Neural cell (in vitro differentiated cells): ENCODE results near the gene DRD1. TPM values are rescaled to one million over a fixed set of nuclear protein-coding genes. Genes with fewer than 3 reads are reported as not detected.

Experiments
- H2AFZ ChIP-seq: fragments of 200-600, 300-800 bp; sonication (generic), shearing (Covaris generic); 2 replicates; pipeline ENCODE4 v1.6.0; 2014; ENCODE audit warnings: low read depth, mild to moderate bottlenecking, antibody characterized with exemption, low read length, moderate library complexity
- H3F3A ChIP-seq: fragments of 200-600 bp; shearing (Covaris generic); 2 replicates; pipeline ENCODE4 v1.6.1; 2016; ENCODE audit warnings: mild to moderate bottlenecking, moderate library complexity, mixed read lengths, antibody characterized with exemption, low read length; ENCODE audit not compliant: insufficient read depth, poor library complexity, severe bottlenecking
- H3K27ac ChIP-seq: fragments of 200-600, 300-800 bp; sonication (generic), shearing (Covaris generic); 2 replicates; pipeline ENCODE4 v1.5.1; 2014; ENCODE audit warnings: mild to moderate bottlenecking, low read length, moderate library complexity
- H3K27me3 ChIP-seq: fragments of 300-800, 200-600 bp; sonication (generic), shearing (Covaris generic); 2 replicates; pipeline ENCODE4 v1.6.0; 2014; ENCODE audit warnings: mild to moderate bottlenecking, low read depth, low read length, moderate library complexity; ENCODE audit not compliant: insufficient read depth
- H3K36me3 ChIP-seq: fragments of 300-800, 200-600 bp; sonication (generic), shearing (Covaris generic); 2 replicates; pipeline ENCODE4 v1.5.1; 2014; ENCODE audit warnings: mild to moderate bottlenecking, antibody characterized with exemption, low read length, moderate library complexity; ENCODE audit not compliant: insufficient read depth
- H3K4me2 ChIP-seq: fragments of 300-800, 200-600 bp; sonication (generic), shearing (Covaris generic); 2 replicates; pipeline ENCODE4 v1.6.0; 2014; ENCODE audit warnings: mild to moderate bottlenecking, low read length
- H3K4me3 ChIP-seq: fragments of 300-800, 200-600 bp; sonication (generic), shearing (Covaris generic); 2 replicates; pipeline ENCODE4 v1.5.1; 2014; ENCODE audit warnings: mild to moderate bottlenecking, low read length, moderate library complexity
- H3K79me2 ChIP-seq: fragments of 200-600 bp; shearing (Covaris generic); replicated peaks from 2 replicates; pipeline ENCODE4 v1.6.0; 2014; ENCODE audit warnings: mild to moderate bottlenecking, low read length, moderate library complexity; ENCODE audit not compliant: insufficient read depth
- H3K9ac ChIP-seq: fragments of 300-800, 200-600 bp; sonication (generic), shearing (Covaris generic); 2 replicates; pipeline ENCODE4 v1.6.1; 2016; ENCODE audit warnings: mild to moderate bottlenecking, low read length, mixed read lengths
- H3K9me2 ChIP-seq: fragments of 200-600 bp; shearing (Covaris generic); 2 replicates; pipeline ENCODE4 v1.6.1; 2016; ENCODE audit warnings: mild to moderate bottlenecking, low read length, mixed read lengths; ENCODE audit not compliant: insufficient read depth
- H3K9me3 ChIP-seq: fragments of 200-600, 300-800 bp; sonication (generic), shearing (Covaris generic); 2 replicates; pipeline ENCODE4 v1.6.1; 2016; ENCODE audit warnings: mild to moderate bottlenecking, mixed run types, low read length, moderate library complexity, mixed read lengths
- H4K20me1 ChIP-seq: fragments of 200-600 bp; shearing (Covaris generic); 2 replicates; pipeline ENCODE4 v1.6.1; 2016; ENCODE audit warnings: mild to moderate bottlenecking, mixed run types; ENCODE audit not compliant: insufficient read depth
- CTCF ChIP-seq: fragments of 450-650 bp; IDR thresholded peaks from 2 replicates; pipeline ENCODE4 v1.5.1; 2014; ENCODE audit warnings: antibody characterized with exemption, mild to moderate bottlenecking, moderate library complexity; ENCODE audit not compliant: poor library complexity, severe bottlenecking
- EP300 ChIP-seq: fragments of 450-650 bp; conservative IDR thresholded peaks from 2 replicates; pipeline ENCODE4 v1.6.1; 2014; ENCODE audit warnings: antibody characterized with exemption, mild to moderate bottlenecking, moderate library complexity; ENCODE audit not compliant: poor library complexity, severe bottlenecking
- EZH2 ChIP-seq: fragments of 200-600, 300-800 bp; shearing (Covaris generic), sonication (generic); IDR thresholded peaks from 2 replicates; pipeline ENCODE4 v1.6.1; 2014; ENCODE audit warnings: antibody characterized with exemption, low read length, borderline replicate concordance, mild to moderate bottlenecking; ENCODE audit not compliant: insufficient read depth, poor library complexity, severe bottlenecking
- MXI1 ChIP-seq: fragments of 450-650 bp; conservative IDR thresholded peaks from 2 replicates; pipeline ENCODE4 v1.6.1; 2014; ENCODE audit warnings: antibody characterized with exemption, mild to moderate bottlenecking; ENCODE audit not compliant: poor library complexity, severe bottlenecking
- POLR2AphosphoS5 ChIP-seq: IDR thresholded peaks from 2 replicates; pipeline ENCODE4 v1.6.1; 2012
- RAD21 ChIP-seq: fragments of 450-650 bp; conservative IDR thresholded peaks from 2 replicates; pipeline ENCODE4 v1.6.1; 2014; ENCODE audit warnings: antibody characterized with exemption, mild to moderate bottlenecking, moderate library complexity
- REST ChIP-seq: IDR thresholded peaks from 2 replicates; pipeline ENCODE4 v1.6.1; 2012; ENCODE audit warnings: borderline replicate concordance
- SMC3 ChIP-seq: fragments of 450-650 bp; conservative IDR thresholded peaks from 2 replicates; pipeline ENCODE4 v1.6.1; 2014; ENCODE audit warnings: antibody characterized with exemption, mild to moderate bottlenecking, moderate library complexity; ENCODE audit not compliant: poor library complexity
- TAF1 ChIP-seq: IDR thresholded peaks from 2 replicates; pipeline ENCODE4 v1.6.1; 2012; ENCODE audit warnings: low read depth
- polyA plus RNA-seq: library from polyadenylated mRNA; depleted of rRNA; stranded (reverse); fragments of >200 nt; gene quantifications from 2 replicates; pipeline ENCODE4 v1.2.3, GENCODE V29; 2014

The DRD1 gene
- polyA plus RNA-seq, 1 donor from 2014 or later, result 0.33 TPM

GRCh38 chr5:175468892-175469291 lies 24.9 kb upstream of the DRD1 start:
- Histone ChIP-seq H3K79me2 (no peaks in the 10 kb centered on the region), H3K9me2 (no peaks in the 10 kb centered on the region), H3K36me3 (no peaks in the 10 kb centered on the region), H3K9ac (no peak overlapping the region), H3K27ac (no peak overlapping the region), H3K27me3 (no peaks in the 10 kb centered on the region), H3F3A (no peaks in the 10 kb centered on the region), H4K20me1 (no peaks in the 10 kb centered on the region), H3K4me2 (no peak overlapping the region), H2AFZ (no peak overlapping the region), H3K4me3 (no peak overlapping the region), H3K9me3 (no peaks in the 10 kb centered on the region)
- TF ChIP-seq EZH2, result no peak
- TF ChIP-seq CTCF, result no peak
- TF ChIP-seq SMC3, result no peak
- TF ChIP-seq RAD21, result no peak
- no peak for TF ChIP-seq MXI1
- TF ChIP-seq TAF1, result no peak
- TF ChIP-seq POLR2AphosphoS5, result no peak
- no peak for TF ChIP-seq REST

GRCh38 chr5:175467983-175468690 lies 24.2 kb upstream of the DRD1 start:
- Histone ChIP-seq H3K9me3 (no peaks in the 10 kb centered on the region), H3K4me2 (no peak overlapping the region), H2AFZ (no peak overlapping the region), H3K9me2 (no peaks in the 10 kb centered on the region), H3K36me3 (no peaks in the 10 kb centered on the region), H3F3A (no peaks in the 10 kb centered on the region), H3K9ac (no peak overlapping the region), H3K27me3 (no peaks in the 10 kb centered on the region), H3K27ac (no peak overlapping the region), H3K4me3 (no peak overlapping the region), H4K20me1 (no peaks in the 10 kb centered on the region), H3K79me2 (no peaks in the 10 kb centered on the region)
- TF ChIP-seq TAF1, result no peak
- TF ChIP-seq RAD21, result no peak
- no peak for TF ChIP-seq MXI1
- no peak for TF ChIP-seq EP300
- no peak for TF ChIP-seq SMC3
- no peak for TF ChIP-seq POLR2AphosphoS5
- no peak for TF ChIP-seq REST
- TF ChIP-seq EZH2, result no peak
- TF ChIP-seq CTCF, result no peak
